Panc1 (cell line): Measurements from ENCODE around the gene PSMB11. TPM values are rescaled to one million over a fixed set of nuclear protein-coding genes. Genes with fewer than 3 reads are reported as not detected.

ENCODE experiments used
- ATAC-seq: fragments of 200-7000 bp; cut with Tn5 transposase; 2 replicates; pipeline ENCODE4 v1.9.1; 2020; ENCODE audit warnings: mild to moderate bottlenecking, moderate library complexity
- BruUV-seq: library from RNA; stranded (reverse); fragments of 400-500 nt; replicated peaks from 2 replicates; lab custom pipeline; 2021; lab: Mats Ljungman, UMichigan
- CTCF ChIA-PET: fragments of 300-600 bp; sonication (Branson Sonifier 250); formaldehyde crosslinking; loops from one replicate; lab custom pipeline; 2022; ENCODE audit warnings: antibody characterized with exemption; lab: Charles Lee
- POLR2A ChIA-PET: fragments of 300-600 bp; sonication (Branson Sonifier 250); formaldehyde crosslinking; loops from one replicate; lab custom pipeline; 2022; ENCODE audit warnings: antibody characterized with exemption; lab: Charles Lee
- DNase-seq: peaks from one replicate; pipeline ENCODE4 v3.0.0-alpha.2; 2010; ENCODE audit warnings: low read depth, low spot score
- H3K27ac ChIP-seq: 2 replicates; pipeline ENCODE4 v1.5.1; 2011; ENCODE audit warnings: mild to moderate bottlenecking, low read length, inconsistent platforms
- H3K27me3 ChIP-seq: fragments of 200-500 bp; sonication (Bioruptor generic); 2 replicates; pipeline ENCODE4 v1.6.0; 2014; ENCODE audit warnings: low read length, inconsistent platforms; ENCODE audit not compliant: control insufficient read depth, insufficient read depth
- H3K36me3 ChIP-seq: fragments of 200-500 bp; sonication (Bioruptor generic); 2 replicates; pipeline ENCODE4 v1.5.1; 2014; ENCODE audit warnings: inconsistent platforms, mild to moderate bottlenecking, low read length, moderate library complexity; ENCODE audit not compliant: control insufficient read depth, insufficient read depth
- H3K4me1 ChIP-seq: 2 replicates; pipeline ENCODE4 v1.5.1; 2011; ENCODE audit warnings: inconsistent platforms, mild to moderate bottlenecking, low read length, moderate library complexity; ENCODE audit not compliant: control insufficient read depth, insufficient read depth
- H3K4me3 ChIP-seq, 2 experiments: 2 replicates each; pipeline ENCODE4 v1.5.1; 2011 to 2012; ENCODE audit warnings: low read depth in 2 of 2, low read length in 2 of 2, mild to moderate bottlenecking in 2 of 2, inconsistent platforms in 1 of 2, moderate library complexity in 1 of 2
- H3K9me3 ChIP-seq: fragments of 200-500 bp; sonication (Bioruptor generic); 2 replicates; pipeline ENCODE4 v1.5.1; 2014; ENCODE audit warnings: low read depth, mild to moderate bottlenecking, inconsistent platforms, low read length, moderate library complexity; ENCODE audit not compliant: control insufficient read depth, insufficient read depth
- POLR2AphosphoS5 ChIP-seq: IDR thresholded peaks from 2 replicates; pipeline ENCODE4 v1.6.1; 2012; ENCODE audit warnings: mild to moderate bottlenecking, low read depth, low read length, moderate library complexity
- SIN3A ChIP-seq: IDR thresholded peaks from 2 replicates; pipeline ENCODE4 v1.6.1; 2012; ENCODE audit warnings: low read depth, mild to moderate bottlenecking, low read length, moderate library complexity, borderline replicate concordance; ENCODE audit not compliant: insufficient read depth
- TCF7L2 ChIP-seq: IDR thresholded peaks from 2 replicates; pipeline ENCODE4 v1.6.1; 2011; ENCODE audit warnings: mild to moderate bottlenecking, low read depth, low read length, inconsistent platforms
- in situ Hi-C: cut with HindIII; loops from 2 replicates; pipeline ENCODE4 v1.10.0; 2016; ENCODE audit warnings: low sequenced_read_pairs, low pct_unique_long_range_greater_than_20kb
- intact Hi-C: fragments of 100-400 bp; cut with micrococcal nuclease; formaldehyde crosslinking; loops from one replicate; pipeline ENCODE4 v1.10.0; 2022; ENCODE audit not compliant: unreplicated experiment
- total RNA-seq: library from RNA; stranded (reverse); gene quantifications from one replicate; pipeline ENCODE4 v1.2.1, GENCODE V29; 2021; ENCODE audit not compliant: unreplicated experiment
- TF ChIP-seq, protein P1 (sequence below): fragments of 450-650 bp; IDR thresholded peaks from 2 replicates; pipeline ENCODE4 v1.5.1; 2017; ENCODE audit warnings: mild to moderate bottlenecking
- TF ChIP-seq, protein P2 (sequence below), 2 experiments: IDR thresholded peaks; 2 replicates each; pipeline ENCODE4 v1.6.1; 2011 to 2012; ENCODE audit warnings: low read depth in 2 of 2, control low read depth in 1 of 2, low read length in 1 of 2, mild to moderate bottlenecking in 1 of 2, moderate library complexity in 1 of 2; ENCODE audit not compliant: insufficient read depth in 1 of 2

Gene PSMB11
- total RNA-seq, 1 experiment from 2014 or later: not detected

DNA sequence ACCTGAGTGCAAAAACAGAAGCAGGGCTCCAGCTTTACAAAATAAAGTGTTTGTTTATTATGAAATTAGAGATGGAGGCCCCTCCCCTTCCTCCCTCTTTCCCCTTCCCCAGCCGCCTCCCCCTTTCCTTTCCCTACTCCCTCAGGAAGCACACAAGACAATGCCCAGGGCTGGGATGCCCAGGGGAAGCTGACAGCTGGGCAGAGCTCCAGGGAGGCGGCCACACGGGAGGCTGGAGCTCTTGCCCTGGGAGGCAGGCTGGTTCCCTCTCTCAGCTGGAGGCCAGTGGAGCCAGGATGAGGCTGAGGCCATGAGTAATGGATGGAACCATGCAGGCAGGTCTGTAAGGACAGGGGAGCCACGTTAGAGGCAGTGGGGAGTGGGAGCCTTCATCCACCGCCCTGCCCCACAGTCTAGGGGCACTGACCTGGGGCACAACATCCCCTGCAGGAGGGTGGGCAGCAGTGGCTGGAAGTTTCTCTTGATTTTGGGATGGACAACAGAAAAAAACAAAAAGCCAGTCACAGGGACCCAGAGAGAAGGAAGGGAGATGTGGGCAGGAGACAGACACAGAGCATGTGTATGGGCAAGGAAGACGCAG is 5.1 kb downstream of the PSMB11 start:
- H3K27me3 ChIP-seq: no peaks in the 10 kb centered on the region
- ChIA-PET POLR2A (no interaction called here), CTCF (interaction anchor here (0.6 to 0.7 kb wide), 2 partner anchors 41 to 49 kb away, joined by 3 to 4 read pairs; no protein-coding TSS in a partner anchor)
- H3K4me1 ChIP-seq: no peaks in the 10 kb centered on the region
- ATAC-seq (no peak), DNase-seq (no peak)
- TF ChIP-seq, protein P1, sequence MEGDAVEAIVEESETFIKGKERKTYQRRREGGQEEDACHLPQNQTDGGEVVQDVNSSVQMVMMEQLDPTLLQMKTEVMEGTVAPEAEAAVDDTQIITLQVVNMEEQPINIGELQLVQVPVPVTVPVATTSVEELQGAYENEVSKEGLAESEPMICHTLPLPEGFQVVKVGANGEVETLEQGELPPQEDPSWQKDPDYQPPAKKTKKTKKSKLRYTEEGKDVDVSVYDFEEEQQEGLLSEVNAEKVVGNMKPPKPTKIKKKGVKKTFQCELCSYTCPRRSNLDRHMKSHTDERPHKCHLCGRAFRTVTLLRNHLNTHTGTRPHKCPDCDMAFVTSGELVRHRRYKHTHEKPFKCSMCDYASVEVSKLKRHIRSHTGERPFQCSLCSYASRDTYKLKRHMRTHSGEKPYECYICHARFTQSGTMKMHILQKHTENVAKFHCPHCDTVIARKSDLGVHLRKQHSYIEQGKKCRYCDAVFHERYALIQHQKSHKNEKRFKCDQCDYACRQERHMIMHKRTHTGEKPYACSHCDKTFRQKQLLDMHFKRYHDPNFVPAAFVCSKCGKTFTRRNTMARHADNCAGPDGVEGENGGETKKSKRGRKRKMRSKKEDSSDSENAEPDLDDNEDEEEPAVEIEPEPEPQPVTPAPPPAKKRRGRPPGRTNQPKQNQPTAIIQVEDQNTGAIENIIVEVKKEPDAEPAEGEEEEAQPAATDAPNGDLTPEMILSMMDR: no peak
- TF ChIP-seq SIN3A (no peak), POLR2AphosphoS5 (no peak), TCF7L2 (no peak)
- TF ChIP-seq, protein P2, sequence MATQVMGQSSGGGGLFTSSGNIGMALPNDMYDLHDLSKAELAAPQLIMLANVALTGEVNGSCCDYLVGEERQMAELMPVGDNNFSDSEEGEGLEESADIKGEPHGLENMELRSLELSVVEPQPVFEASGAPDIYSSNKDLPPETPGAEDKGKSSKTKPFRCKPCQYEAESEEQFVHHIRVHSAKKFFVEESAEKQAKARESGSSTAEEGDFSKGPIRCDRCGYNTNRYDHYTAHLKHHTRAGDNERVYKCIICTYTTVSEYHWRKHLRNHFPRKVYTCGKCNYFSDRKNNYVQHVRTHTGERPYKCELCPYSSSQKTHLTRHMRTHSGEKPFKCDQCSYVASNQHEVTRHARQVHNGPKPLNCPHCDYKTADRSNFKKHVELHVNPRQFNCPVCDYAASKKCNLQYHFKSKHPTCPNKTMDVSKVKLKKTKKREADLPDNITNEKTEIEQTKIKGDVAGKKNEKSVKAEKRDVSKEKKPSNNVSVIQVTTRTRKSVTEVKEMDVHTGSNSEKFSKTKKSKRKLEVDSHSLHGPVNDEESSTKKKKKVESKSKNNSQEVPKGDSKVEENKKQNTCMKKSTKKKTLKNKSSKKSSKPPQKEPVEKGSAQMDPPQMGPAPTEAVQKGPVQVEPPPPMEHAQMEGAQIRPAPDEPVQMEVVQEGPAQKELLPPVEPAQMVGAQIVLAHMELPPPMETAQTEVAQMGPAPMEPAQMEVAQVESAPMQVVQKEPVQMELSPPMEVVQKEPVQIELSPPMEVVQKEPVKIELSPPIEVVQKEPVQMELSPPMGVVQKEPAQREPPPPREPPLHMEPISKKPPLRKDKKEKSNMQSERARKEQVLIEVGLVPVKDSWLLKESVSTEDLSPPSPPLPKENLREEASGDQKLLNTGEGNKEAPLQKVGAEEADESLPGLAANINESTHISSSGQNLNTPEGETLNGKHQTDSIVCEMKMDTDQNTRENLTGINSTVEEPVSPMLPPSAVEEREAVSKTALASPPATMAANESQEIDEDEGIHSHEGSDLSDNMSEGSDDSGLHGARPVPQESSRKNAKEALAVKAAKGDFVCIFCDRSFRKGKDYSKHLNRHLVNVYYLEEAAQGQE (IDR thresholded peaks at IDR 0.05; ENCODE audit: insufficient read depth in 1 of 2, low read depth in 2 of 2, low read length in 1 of 2): no peak
- H3K9me3 ChIP-seq: no peaks in the 10 kb centered on the region
- H3K27ac ChIP-seq: no peak overlapping the region
- H3K36me3 ChIP-seq: no peaks in the 10 kb centered on the region
- in situ Hi-C loops: no loop called here
- intact Hi-C loops: no loop called here
- no TSS peak for BruUV-seq
- no peak overlapping the region for H3K4me3 ChIP-seq

DNA sequence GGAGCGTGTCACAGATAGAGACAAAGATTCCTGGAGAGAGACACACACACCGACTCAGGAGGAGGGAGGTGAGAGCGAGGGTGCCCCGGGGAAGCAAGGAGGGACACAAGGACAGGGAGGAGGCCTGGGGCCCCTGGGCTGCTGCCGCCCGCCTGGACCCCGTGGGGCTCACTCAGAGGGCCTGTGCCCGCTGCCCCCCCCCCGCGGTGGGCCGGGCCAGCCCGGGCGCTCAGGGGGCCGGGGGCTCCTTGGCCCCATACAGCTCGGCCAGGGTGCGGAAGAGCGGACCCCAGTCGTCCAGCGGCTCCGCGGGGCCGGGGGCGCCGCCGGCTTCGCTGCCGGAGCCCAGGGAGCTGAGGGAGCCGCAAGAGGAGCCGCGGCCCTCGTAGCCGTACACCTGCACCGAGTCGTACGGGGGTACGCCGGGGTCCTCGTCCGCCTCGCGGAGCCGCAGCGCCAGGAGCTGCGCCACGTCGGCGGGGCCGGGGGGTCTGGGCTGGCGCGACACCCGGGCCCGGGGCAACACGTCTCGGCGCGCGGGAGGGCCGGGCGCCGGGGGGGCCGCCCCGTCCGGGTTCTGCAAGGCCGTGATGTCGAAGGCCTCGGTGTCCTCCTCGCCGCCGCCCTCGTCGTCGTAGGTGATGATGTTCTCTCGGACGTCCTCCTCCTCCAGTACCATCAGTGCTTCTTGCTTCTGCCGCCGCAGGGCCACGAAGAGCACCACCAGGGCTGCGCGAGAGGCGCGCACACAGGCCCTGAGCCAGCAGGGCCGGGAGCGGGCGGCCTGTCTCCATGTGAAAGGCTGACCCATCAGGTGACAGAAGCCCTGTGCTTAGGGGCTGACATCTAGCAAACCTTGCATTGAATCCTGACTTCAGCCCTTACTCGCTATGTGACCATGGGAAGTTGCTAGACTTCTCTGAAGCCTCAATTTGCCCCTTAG is 6.0 kb downstream of the PSMB11 start:
- intact Hi-C loops (no loop called here), in situ Hi-C loops (no loop called here)
- Histone ChIP-seq H3K27ac (no peak overlapping the region), H3K4me1 (no peaks in the 10 kb centered on the region), H3K27me3 (no peaks in the 10 kb centered on the region), H3K9me3 (no peaks in the 10 kb centered on the region), H3K4me3 (no peak overlapping the region), H3K36me3 (no peaks in the 10 kb centered on the region)
- ChIA-PET CTCF (interaction anchor here (0.6 to 0.7 kb wide), 2 partner anchors 42 to 50 kb away, joined by 3 to 4 read pairs; no protein-coding TSS in a partner anchor), POLR2A (no interaction called here)
- no peak for TF ChIP-seq TCF7L2
- no peak for TF ChIP-seq POLR2AphosphoS5
- TF ChIP-seq, protein P1: no peak
- no peak for TF ChIP-seq SIN3A
- TF ChIP-seq, protein P2 (IDR thresholded peaks at IDR 0.05; ENCODE audit: insufficient read depth in 1 of 2, low read depth in 2 of 2, low read length in 1 of 2): no peak
- no TSS peak for BruUV-seq
- ATAC-seq (no peak), DNase-seq (no peak)
